Osteoblast (primary cell): ENCODE data around the gene ISL2. TPM values are rescaled to one million over a fixed set of nuclear protein-coding genes. Genes with fewer than 3 reads are reported as not detected.

ENCODE experiments used
- DNase-seq: peaks from one replicate; pipeline ENCODE4 v3.0.0; 2011; ENCODE audit warnings: low spot score, mixed read lengths; ENCODE audit not compliant: insufficient read length; ENCODE audit errors: missing footprints
- H2AFZ ChIP-seq: 2 replicates; pipeline ENCODE4 v1.6.0; 2011; ENCODE audit warnings: mild to moderate bottlenecking, low read length
- H3K27ac ChIP-seq: 2 replicates; pipeline ENCODE4 v1.5.1; 2011; ENCODE audit warnings: mild to moderate bottlenecking, low read depth, low read length, moderate library complexity
- H3K27me3 ChIP-seq: 2 replicates; pipeline ENCODE4 v1.6.0; 2012; ENCODE audit warnings: mild to moderate bottlenecking, control low read depth, inconsistent platforms, low read length, moderate library complexity; ENCODE audit not compliant: insufficient read depth
- H3K36me3 ChIP-seq: 2 replicates; pipeline ENCODE4 v1.5.1; 2011; ENCODE audit warnings: mild to moderate bottlenecking, low read length, control low read depth, moderate library complexity; ENCODE audit not compliant: insufficient read depth
- H3K4me1 ChIP-seq: 2 replicates; pipeline ENCODE4 v1.5.1; 2011; ENCODE audit warnings: mild to moderate bottlenecking, low read length, control low read depth, moderate library complexity; ENCODE audit not compliant: insufficient read depth
- H3K4me2 ChIP-seq: 2 replicates; pipeline ENCODE4 v1.6.0; 2011; ENCODE audit warnings: mild to moderate bottlenecking, low read length; ENCODE audit not compliant: insufficient read depth
- H3K4me3 ChIP-seq: fragments of 200-600 bp; sonication (generic); 3 replicates; pipeline ENCODE4 v1.5.1; 2012; ENCODE audit warnings: mild to moderate bottlenecking, low read length, inconsistent platforms; ENCODE audit not compliant: insufficient read depth
- H3K79me2 ChIP-seq: 2 replicates; pipeline ENCODE4 v1.6.0; 2012; ENCODE audit warnings: mild to moderate bottlenecking, low read length, control low read depth, inconsistent platforms; ENCODE audit not compliant: insufficient read depth
- H3K9me3 ChIP-seq: 2 replicates; pipeline ENCODE4 v1.5.1; 2011; ENCODE audit warnings: low read depth, low read length, control low read depth
- H4K20me1 ChIP-seq: 2 replicates; pipeline ENCODE4 v1.6.0; 2012; ENCODE audit warnings: mild to moderate bottlenecking, low read length, control low read depth; ENCODE audit not compliant: insufficient read depth
- CTCF ChIP-seq: IDR thresholded peaks from 2 replicates; pipeline ENCODE4 v1.5.1; 2011; ENCODE audit warnings: mild to moderate bottlenecking, low read depth, low read length, moderate library complexity; ENCODE audit errors: extremely low read depth
- total RNA-seq: library from RNA; depleted of rRNA; stranded (reverse); fragments of >200 nt; gene quantifications from 2 replicates; pipeline ENCODE4 v1.2.3, GENCODE V29; 2012

ISL2 gene
- total RNA-seq, 1 donor: 1.1 TPM

DNA sequence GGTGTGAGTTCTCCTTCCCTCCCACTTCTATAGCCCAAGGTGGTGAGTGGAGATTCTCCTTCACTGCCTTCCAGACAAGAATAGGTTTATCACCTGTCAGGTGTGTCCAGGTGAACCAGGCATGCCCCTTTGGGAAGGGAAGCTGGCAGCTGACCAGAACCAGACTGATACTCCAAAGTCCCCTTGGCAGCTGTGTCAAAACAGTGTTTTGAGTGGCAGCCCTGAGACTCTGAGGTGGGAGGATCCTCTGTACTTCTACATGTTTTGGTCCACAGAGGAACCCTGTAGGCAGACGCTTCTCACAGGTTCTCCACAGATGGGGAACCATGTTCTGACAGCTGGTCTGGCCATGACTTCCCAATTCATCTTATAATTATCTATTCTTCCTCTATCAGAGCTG lies 30.1 kb downstream of the ISL2 start:
- H3K27me3 ChIP-seq: no peaks in the 10 kb centered on the region
- TF ChIP-seq CTCF: no peak
- H3K4me1 ChIP-seq: no peaks in the 10 kb centered on the region
- H3K9me3 ChIP-seq: no peaks in the 10 kb centered on the region
- no peak for DNase-seq
- H3K36me3 ChIP-seq: no peaks in the 10 kb centered on the region
- H3K79me2 ChIP-seq: no peaks in the 10 kb centered on the region
- no peaks in the 10 kb centered on the region for H4K20me1 ChIP-seq
- no peak overlapping the region for H2AFZ ChIP-seq
- H3K27ac ChIP-seq: no peak overlapping the region
- no peak overlapping the region for H3K4me3 ChIP-seq
- no peak overlapping the region for H3K4me2 ChIP-seq

- Histone ChIP-seq H3K4me1 (no peaks in the 10 kb centered on the region), H3K4me3 (no peak overlapping the region), H2AFZ (no peak overlapping the region), H4K20me1 (no peaks in the 10 kb centered on the region), H3K36me3 (no peaks in the 10 kb centered on the region), H3K79me2 (no peaks in the 10 kb centered on the region), H3K27me3 (no peaks in the 10 kb centered on the region), H3K27ac (no peak overlapping the region), H3K9me3 (no peaks in the 10 kb centered on the region), H3K4me2 (no peak overlapping the region)
- no peak for TF ChIP-seq CTCF
- DNase-seq: no peak
Measured at GRCh38 chr15:76368122-76368621, 31.6 kb downstream of the ISL2 start.

DNA sequence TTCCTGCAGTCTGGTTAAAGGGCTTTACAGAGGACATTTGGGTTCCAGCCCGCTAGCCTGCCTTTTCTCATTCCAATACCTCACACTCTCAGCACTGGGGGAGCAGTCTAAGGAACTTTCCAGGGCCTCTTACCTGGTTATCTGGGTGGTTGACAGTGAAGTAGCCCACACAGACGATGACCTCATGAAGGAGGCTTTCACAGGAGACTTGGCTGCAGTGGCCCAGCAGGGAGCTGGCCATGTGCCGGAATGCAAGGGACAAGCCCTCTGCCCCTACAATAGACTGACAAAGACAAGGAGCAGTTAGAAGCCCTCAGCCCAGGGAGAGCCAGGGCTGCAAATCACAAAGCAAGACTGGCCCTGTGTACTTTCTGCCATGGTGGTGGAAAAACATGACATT lies 39.5 kb downstream of the ISL2 start:
- no peak overlapping the region for H2AFZ ChIP-seq
- H3K4me3 ChIP-seq: no peak overlapping the region
- DNase-seq: no peak
- TF ChIP-seq CTCF: no peak
- no peaks in the 10 kb centered on the region for H3K27me3 ChIP-seq
- no peaks in the 10 kb centered on the region for H3K9me3 ChIP-seq
- no peak overlapping the region for H3K4me2 ChIP-seq
- no peaks in the 10 kb centered on the region for H4K20me1 ChIP-seq
- no peaks in the 10 kb centered on the region for H3K79me2 ChIP-seq
- H3K36me3 ChIP-seq: no peaks in the 10 kb centered on the region
- H3K4me1 ChIP-seq: peaks cover 2% of the 10 kb centered on the region
- H3K27ac ChIP-seq: no peak overlapping the region

DNA sequence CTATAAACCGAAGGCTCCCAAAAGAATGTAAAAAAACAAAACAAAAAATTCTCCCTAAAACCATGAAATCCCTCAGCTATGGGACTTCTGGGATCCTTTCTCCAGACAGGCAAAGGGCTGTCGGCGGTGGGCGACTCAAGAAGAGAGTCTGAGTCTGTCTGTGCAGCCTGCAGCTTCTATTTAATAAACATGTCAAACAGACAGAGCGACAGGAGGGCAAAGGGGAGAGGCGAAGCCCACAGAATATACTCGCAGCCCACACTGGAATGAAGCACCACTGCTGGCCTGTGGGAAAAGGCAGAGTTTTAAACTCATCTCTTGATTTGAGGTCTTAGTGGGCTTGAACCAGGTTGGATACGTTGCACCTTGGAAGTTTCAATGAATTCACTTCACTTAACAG lies 40.2 kb downstream of the ISL2 start:
- Histone ChIP-seq H3K9me3 (no peaks in the 10 kb centered on the region), H3K79me2 (no peaks in the 10 kb centered on the region), H3K4me2 (no peak overlapping the region), H3K36me3 (no peaks in the 10 kb centered on the region), H3K4me3 (no peak overlapping the region), H2AFZ (no peak overlapping the region), H3K27ac (no peak overlapping the region), H4K20me1 (no peaks in the 10 kb centered on the region), H3K27me3 (no peaks in the 10 kb centered on the region), H3K4me1 (peaks cover 2% of the 10 kb centered on the region)
- TF ChIP-seq CTCF: no peak
- DNase-seq: no peak
